Measurements from ENCODE around the gene E2F7. TPM values are rescaled to one million over a fixed set of nuclear protein-coding genes. Genes with fewer than 3 reads are reported as not detected.
"Not testable (repeated sequence)": the region's sequence is repeated elsewhere in the genome, so short reads cannot be mapped to it uniquely, and the experiment has no call there.

The E2F7 gene, protein sequence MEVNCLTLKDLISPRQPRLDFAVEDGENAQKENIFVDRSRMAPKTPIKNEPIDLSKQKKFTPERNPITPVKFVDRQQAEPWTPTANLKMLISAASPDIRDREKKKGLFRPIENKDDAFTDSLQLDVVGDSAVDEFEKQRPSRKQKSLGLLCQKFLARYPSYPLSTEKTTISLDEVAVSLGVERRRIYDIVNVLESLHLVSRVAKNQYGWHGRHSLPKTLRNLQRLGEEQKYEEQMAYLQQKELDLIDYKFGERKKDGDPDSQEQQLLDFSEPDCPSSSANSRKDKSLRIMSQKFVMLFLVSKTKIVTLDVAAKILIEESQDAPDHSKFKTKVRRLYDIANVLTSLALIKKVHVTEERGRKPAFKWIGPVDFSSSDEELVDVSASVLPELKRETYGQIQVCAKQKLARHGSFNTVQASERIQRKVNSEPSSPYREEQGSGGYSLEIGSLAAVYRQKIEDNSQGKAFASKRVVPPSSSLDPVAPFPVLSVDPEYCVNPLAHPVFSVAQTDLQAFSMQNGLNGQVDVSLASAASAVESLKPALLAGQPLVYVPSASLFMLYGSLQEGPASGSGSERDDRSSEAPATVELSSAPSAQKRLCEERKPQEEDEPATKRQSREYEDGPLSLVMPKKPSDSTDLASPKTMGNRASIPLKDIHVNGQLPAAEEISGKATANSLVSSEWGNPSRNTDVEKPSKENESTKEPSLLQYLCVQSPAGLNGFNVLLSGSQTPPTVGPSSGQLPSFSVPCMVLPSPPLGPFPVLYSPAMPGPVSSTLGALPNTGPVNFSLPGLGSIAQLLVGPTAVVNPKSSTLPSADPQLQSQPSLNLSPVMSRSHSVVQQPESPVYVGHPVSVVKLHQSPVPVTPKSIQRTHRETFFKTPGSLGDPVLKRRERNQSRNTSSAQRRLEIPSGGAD
- polyA plus RNA-seq (ENCODE audit: insufficient read length) = 2.9 TPM

DNA sequence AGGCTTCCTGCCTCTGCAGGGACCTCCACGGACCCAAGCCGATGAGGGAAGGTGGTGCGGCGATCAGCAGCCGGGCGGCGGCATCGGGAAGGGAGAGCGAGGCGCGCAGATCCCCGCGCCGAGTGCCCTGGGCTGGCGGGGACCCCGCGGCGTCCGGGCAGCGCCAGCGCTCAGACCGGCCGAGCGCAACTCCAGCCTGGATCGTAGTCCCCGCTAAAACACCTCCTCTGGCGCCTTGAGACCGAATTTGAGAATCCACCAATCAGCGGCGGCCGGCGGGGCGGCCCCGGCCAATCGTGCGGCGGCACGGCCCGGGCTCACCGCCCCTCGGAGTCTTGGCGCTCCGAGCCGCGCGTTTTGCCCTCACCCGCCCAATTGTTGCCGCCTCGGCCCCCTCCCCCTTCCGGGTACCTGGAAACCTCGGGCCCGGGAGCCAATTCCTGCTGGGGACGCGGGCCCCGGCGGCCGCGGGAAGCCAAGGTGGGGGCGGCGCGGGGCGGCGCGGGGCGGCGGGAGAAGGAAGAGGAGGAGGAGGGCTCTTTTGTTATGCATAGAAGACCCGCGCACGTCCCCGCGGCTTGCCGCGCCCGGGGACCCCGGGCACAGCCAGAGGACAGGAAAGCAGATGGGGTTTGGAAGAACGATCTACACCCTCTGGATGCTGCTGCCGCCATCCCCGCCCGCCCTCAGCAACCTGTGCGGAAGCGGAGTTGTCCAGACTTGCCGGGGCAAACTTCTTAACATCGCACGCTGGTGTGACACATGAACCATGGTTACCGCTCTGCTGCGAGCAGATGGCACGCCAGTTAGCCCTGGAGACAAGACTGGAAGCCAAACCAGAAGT is at the start of gene E2F7:
TSS of gene E2F7 (minus strand) at position 209 of the 844 bp plus-strand sequence. CDS start 934 bp downstream, outside the sequence.
- DNase-seq (ENCODE audit: low read depth) = peak; percentile 48

- DNase-seq (ENCODE audit: low read depth) = no peak
Measured at GRCh38 chr12:77113971-77114370, 48.6 kb upstream of the E2F7 start.

DNA sequence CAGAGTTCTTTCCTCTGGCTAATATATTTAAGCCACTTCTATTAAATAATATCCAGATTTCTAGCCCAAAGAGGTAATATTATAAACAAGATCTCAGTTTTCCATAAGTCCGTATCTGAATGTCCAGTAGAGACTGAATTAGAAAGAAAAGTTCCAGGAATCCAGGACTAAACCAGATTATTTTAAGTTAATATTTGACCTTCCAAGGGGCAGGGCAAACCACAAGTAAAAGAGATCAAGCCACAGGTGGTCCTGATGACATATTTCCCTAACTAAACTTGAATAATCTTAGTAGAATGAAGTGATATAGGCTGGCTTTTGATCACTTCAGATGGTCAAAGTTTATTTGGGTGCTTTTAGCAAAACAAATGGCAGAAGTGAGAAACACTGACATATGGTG is 43.3 kb upstream of the E2F7 start:
- DNase-seq (ENCODE audit: low read depth) = no peak

DNA sequence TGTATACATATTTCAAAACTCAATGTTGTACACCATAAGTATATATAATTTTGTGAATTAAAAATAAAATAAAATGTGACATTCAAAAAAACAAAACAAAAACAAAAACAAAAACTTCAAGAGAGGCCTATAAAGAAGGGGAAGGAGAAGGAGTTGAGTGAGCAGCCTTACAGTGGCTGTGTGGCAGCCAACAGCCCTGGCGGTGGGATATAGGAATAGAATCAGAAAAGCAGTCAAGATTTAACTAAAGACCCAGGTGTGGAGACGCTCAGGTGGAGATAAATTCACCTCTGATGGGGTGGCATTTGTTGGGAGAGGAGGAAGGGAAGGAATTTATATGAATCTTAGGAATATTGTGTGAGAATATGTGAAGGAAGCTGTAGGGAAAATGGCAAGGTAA is 41.8 kb upstream of the E2F7 start:
- DNase-seq (ENCODE audit: low read depth) = no peak

DNA sequence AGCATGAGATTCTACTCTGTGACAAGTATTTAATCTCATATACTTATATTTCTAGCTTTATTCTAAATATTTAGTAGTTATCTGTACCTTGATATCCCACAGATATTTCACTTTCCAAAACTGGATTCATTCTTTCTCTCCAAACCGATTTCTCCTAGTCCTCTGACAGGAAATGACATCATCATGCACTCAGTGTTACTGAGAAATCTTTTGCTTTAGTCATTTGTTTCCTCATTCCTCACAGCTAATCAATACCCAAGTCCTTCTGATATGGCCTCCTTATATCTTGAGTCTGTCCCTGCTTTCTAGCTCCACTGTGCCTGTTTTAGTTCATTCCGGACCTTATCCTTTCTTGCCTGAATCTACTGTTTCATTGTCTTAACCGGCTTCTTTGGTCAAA is 39.4 kb upstream of the E2F7 start:
- DNase-seq (ENCODE audit: low read depth) = no peak

GRCh38 chr12:77104286-77104685 is 38.9 kb upstream of the E2F7 start:
- no peak for DNase-seq (ENCODE audit: low read depth)

DNA sequence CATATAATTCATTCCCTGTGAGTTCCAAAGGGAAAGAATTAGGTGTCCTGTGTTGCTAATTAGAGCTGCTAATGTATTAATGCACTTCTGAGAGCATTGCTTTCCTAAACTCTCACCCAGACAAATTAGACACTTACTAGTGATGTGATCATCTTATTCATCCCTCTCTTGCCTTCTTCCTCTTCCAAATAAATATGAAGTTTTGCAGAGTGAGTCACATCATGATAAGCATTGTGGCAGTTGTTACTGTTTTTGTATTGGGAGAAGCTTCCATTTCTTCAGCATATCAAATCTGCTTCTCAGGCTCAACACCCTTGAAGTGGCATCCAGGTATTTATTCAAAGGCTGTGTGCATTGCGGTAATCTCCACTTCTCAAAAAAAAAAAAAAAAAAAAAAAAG is 37.3 kb upstream of the E2F7 start:
- DNase-seq (ENCODE audit: low read depth) = no peak

DNA sequence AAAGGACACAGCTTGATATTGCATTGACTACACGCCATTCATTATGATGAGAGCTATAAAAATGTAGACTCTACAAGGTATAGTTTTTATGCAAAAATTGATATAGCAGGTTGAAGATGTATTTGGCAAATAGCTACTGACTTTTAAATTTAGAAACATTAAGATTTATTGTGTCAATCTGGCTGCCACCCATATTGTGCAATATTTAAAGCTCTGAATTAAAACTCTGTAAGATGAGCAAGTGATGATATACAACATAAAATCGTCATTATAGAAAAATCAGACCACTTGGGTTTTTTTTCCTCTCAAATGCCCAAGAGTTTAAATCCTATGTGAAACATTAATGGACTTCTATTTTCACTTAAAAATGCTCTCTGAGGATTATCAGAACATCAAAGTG is 36.8 kb upstream of the E2F7 start:
- DNase-seq (ENCODE audit: low read depth) = no peak

DNA sequence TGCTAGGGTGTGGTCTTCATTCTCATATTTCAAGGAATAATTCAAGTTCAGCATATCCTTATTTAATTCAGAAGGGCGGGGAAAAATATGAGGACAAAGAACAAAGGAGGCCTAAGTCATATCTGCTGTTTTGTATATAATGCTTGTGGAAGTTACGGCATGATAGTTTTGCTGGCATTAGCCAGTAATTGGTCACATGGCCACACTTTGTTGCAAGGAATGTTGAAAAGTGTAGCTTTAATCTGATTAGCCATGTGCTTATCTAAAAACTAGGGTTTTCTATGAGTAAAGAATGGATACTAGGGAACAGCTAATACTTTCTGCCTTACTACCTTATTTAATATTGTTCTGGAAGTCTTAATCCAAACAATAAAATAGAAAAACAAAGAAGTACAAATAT is 34.4 kb upstream of the E2F7 start:
- DNase-seq (ENCODE audit: low read depth) = no peak

DNA sequence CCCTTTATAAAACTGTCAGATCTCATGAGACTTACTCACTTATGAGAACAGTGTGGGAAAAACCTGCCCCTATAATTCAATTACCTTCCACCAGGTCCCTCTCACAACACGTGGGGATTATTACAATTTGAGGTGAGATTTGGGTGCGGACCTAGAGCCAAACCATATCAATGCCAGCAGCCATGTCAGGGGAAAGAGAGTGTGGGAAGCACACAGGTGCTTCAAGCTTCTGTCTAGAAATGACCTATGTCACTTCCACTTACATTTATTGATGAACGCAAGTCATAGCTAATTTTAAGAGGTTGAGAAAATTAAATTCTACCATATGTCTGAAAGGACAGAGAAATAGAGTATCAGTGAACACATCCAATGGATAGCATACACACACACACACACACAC is 32.5 kb upstream of the E2F7 start:
- DNase-seq (ENCODE audit: low read depth) = no peak

DNA sequence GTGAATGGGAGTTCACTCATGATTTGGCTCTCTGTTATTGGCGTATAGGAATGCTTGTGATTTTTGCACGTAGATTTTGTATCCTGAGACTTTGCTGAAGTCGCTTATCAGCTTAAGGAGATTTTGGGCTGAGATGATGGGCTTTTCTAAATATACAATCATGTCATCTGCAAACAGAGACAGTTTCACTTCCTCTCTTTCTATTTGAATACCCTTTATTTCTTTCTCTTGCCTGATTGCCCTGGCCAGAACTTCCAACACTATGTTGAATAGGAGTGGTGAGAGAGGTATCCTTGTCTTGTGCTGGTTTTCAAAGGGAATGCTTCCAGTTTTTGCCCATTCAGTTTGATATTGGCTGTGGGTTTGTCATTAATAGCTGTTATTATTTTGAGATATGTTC is 26.9 kb upstream of the E2F7 start:
- not testable (repeated sequence) for DNase-seq (ENCODE audit: low read depth)

DNA sequence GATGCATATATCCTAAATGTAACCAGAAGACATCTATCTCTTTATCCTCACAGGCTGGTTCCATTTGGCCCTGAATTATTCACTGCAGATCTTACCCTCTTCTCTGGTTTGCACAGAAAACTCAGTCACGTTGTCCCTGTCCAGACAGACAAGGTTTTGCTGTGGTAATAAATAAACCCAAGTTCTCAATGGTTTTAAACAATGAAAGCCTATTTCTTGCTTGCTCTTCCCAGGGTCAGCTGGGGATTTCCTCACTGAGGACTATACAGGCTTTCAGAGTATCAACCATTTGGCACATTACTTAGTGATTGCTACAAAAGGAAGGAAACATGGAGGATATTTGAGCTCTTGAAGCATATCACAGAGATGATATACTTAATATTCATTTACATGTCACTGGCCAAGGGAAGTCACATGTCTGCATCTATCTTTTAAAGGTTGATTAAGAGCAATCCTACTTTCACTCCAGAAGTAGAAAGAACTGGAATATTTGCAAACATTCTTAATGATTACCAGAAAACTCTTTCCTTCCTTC is 24.4 kb upstream of the E2F7 start:
- DNase-seq (ENCODE audit: low read depth) = no peak

- DNase-seq (ENCODE audit: low read depth) = no peak
Measured at GRCh38 chr12:77087427-77087826, 22.1 kb upstream of the E2F7 start.

- no peak for DNase-seq (ENCODE audit: low read depth)
Measured at GRCh38 chr12:77082021-77082420, 16.7 kb upstream of the E2F7 start.

- DNase-seq (ENCODE audit: low read depth) = no peak
Measured at GRCh38 chr12:77079631-77080030, 14.3 kb upstream of the E2F7 start.

GRCh38 chr12:77078231-77078630 is 12.9 kb upstream of the E2F7 start:
- DNase-seq (ENCODE audit: low read depth) = no peak

- no peak for DNase-seq (ENCODE audit: low read depth)
Measured at GRCh38 chr12:77076886-77077285, 11.5 kb upstream of the E2F7 start.

- DNase-seq (ENCODE audit: low read depth) = not testable (repeated sequence)
Measured at GRCh38 chr12:77073894-77074293, 8.5 kb upstream of the E2F7 start.

GRCh38 chr12:77072833-77073495 is 7.6 kb upstream of the E2F7 start:
- no peak for DNase-seq (ENCODE audit: low read depth)

- no peak for DNase-seq (ENCODE audit: low read depth)
Measured at GRCh38 chr12:77070800-77071449, 5.6 kb upstream of the E2F7 start.

Data from forelimb muscle (tissue), 1 donor.